GM12801 (cell line): ENCODE results near the gene CDH4.

ENCODE experiments used
- CTCF ChIP-seq: IDR thresholded peaks from one replicate; pipeline ENCODE4 v1.5.1; 2011; ENCODE audit warnings: control low read depth; ENCODE audit not compliant: insufficient read length; ENCODE audit errors: extremely low read depth

CDH4 gene

GRCh38 chr20:61541537-61541936 lies 289.5 kb downstream of the CDH4 start:
- TF ChIP-seq CTCF = no peak

GRCh38 chr20:61543086-61543485 lies 291.0 kb downstream of the CDH4 start:
- TF ChIP-seq CTCF = no peak

- TF ChIP-seq CTCF = no peak
Observed at GRCh38 chr20:61543931-61544745, 292.1 kb downstream of the CDH4 start.

GRCh38 chr20:61544910-61545889 lies 293.1 kb downstream of the CDH4 start:
- no peak for TF ChIP-seq CTCF

- no peak for TF ChIP-seq CTCF
Observed at GRCh38 chr20:61546641-61547040, 294.6 kb downstream of the CDH4 start.

DNA sequence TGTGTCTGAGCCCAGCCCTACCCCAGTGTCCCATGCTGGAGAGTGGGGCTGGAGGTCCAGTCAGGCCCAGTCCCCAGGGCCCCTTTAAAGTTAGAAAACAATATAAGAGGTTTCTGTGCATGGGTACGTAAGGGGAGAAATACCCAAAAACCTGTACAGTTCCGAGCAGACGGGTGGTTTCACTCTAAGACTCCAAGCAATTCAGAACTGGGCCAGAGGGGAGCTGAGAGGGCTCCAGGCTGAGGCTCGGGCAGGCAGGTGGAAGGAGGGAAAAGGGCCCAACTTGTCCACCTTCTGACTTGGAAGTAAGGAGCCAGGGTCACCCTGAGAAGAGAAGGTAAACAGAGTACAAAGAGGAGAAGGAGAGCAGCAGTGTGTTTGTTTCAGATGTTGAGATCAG lies 296.0 kb downstream of the CDH4 start:
- no peak for TF ChIP-seq CTCF

GRCh38 chr20:61549865-61550264 lies 297.8 kb downstream of the CDH4 start:
- TF ChIP-seq CTCF = no peak
